ENCODE measurements around the gene CLDN3. TPM values are rescaled to one million over a fixed set of nuclear protein-coding genes. Genes with fewer than 3 reads are reported as not detected.

The CLDN3 gene
- 10 to 100 TPM; 21.9 to 95.0 (median 43.9) TPM for total RNA-seq

GRCh38 chr7:73770002-73770859 lies at the start of gene CLDN3:
CLDN3 (minus strand) TSS chr7:73770270; CDS start chr7:73770049, 221 bp downstream.
- peak; percentile 81 to 96 for ATAC-seq (ENCODE audit: low FRiP score in 2 of 2)
- 0 to 2% methylated on average over 1 to 32 of the region's 82 CpGs for WGBS, 2 donors
- peak within 1 kb of the TSS in 3 of 4 donors; percentile 45 to 49 (median 46) for H3K4me3 ChIP-seq
- peak; percentile 91 to 96 for DNase-seq
- H3K27me3 ChIP-seq = peaks cover 0 to 19% (median 6%) of the 10 kb centered on the region in 4 donors
- H3K27ac ChIP-seq = peak within 1 kb of the TSS; percentile 31 to 75 (median 68)
- peaks cover 0 to 27% (median 13%) of the 10 kb centered on the region in 4 donors for H3K4me1 ChIP-seq
- peak in 1 of 4 donors; percentile 2 for TF ChIP-seq EP300 (IDR thresholded peaks at IDR 0.05)
- peak in 2 of 4 donors; percentile 75 to 86 for TF ChIP-seq POLR2A (IDR thresholded peaks at IDR 0.05)
- TF ChIP-seq, protein P1, sequence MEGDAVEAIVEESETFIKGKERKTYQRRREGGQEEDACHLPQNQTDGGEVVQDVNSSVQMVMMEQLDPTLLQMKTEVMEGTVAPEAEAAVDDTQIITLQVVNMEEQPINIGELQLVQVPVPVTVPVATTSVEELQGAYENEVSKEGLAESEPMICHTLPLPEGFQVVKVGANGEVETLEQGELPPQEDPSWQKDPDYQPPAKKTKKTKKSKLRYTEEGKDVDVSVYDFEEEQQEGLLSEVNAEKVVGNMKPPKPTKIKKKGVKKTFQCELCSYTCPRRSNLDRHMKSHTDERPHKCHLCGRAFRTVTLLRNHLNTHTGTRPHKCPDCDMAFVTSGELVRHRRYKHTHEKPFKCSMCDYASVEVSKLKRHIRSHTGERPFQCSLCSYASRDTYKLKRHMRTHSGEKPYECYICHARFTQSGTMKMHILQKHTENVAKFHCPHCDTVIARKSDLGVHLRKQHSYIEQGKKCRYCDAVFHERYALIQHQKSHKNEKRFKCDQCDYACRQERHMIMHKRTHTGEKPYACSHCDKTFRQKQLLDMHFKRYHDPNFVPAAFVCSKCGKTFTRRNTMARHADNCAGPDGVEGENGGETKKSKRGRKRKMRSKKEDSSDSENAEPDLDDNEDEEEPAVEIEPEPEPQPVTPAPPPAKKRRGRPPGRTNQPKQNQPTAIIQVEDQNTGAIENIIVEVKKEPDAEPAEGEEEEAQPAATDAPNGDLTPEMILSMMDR (IDR thresholded peaks at IDR 0.05) = no peak
- peak; percentile 6 to 87 for TF ChIP-seq POLR2AphosphoS5 (IDR thresholded peaks at IDR 0.05)
- no peaks in the 10 kb centered on the region for H3K36me3 ChIP-seq
- no peaks in the 10 kb centered on the region for H3K9me3 ChIP-seq

DNA sequence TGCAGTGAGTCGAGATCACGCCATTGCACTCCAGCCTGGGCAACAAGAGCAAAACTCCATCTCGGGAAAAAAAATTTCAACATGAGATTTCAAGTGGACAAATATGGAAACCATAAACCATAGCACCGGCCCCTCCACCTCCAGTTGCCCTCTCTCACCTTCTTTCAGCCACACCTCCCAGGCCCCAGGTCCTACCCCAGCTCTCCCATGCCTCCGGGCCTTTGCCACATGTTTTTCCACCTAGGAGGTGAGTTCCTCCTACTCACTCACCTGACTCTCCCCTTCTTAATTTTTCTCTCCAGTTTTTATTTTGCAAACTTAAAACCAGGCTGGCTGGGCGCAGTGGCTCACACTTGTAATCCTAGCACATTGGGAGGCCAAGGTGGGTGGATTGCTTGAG lies 47.1 kb upstream of the CLDN3 start:
- WGBS, 2 donors = 89 to 95% methylated on average over 6 of the region's 6 CpGs
- peak in 1 of 2 donors; percentile 8 for DNase-seq
- TF ChIP-seq POLR2AphosphoS5 (IDR thresholded peaks at IDR 0.05) (no peak), POLR2A (IDR thresholded peaks at IDR 0.05) (no peak), EP300 (IDR thresholded peaks at IDR 0.05) (no peak)
- TF ChIP-seq, protein P1 (IDR thresholded peaks at IDR 0.05) = no peak

DNA sequence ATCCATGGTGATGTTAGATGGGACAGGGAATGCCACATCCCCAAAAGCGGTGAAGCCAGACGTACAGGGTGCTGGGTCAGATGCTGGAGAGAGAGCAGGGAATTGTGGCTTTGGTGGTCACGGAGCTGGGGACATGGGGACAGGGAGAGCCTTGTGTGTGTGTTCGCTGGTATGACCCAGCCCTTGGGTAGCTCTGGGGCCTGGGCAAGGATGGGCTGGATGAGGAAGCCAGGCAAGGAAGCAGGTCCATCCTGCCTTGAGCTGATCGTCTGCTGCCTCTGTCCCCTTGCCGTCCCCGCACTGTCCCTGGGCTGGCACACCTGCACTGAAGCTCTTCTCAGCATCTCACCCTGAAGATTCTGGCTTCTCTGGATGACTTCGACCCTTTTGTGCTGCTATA lies 45.4 kb upstream of the CLDN3 start:
- peak in 1 of 2 donors; percentile 17 for DNase-seq
- no peak for ATAC-seq (ENCODE audit: low FRiP score in 2 of 2)
- 82 to 84% methylated on average over 7 to 8 of the region's 8 CpGs for WGBS, 2 donors
- no peak for TF ChIP-seq EP300 (IDR thresholded peaks at IDR 0.05)
- no peak for TF ChIP-seq POLR2AphosphoS5 (IDR thresholded peaks at IDR 0.05)
- TF ChIP-seq, protein P1 (IDR thresholded peaks at IDR 0.05) = no peak
- TF ChIP-seq POLR2A (IDR thresholded peaks at IDR 0.05) = no peak
- no peak overlapping the region for H3K4me3 ChIP-seq
- no peak overlapping the region for H3K27ac ChIP-seq
- no peaks in the 10 kb centered on the region for H3K27me3 ChIP-seq
- no peaks in the 10 kb centered on the region for H3K9me3 ChIP-seq
- H3K4me1 ChIP-seq = peaks cover 0 to 7% (median 0%) of the 10 kb centered on the region in 4 donors
- H3K36me3 ChIP-seq = no peaks in the 10 kb centered on the region

More for the DNA sequence above, 47.1 kb upstream of the CLDN3 start:
- Histone ChIP-seq H3K36me3 (no peaks in the 10 kb centered on the region), H3K4me3 (no peak overlapping the region), H3K27me3 (no peaks in the 10 kb centered on the region), H3K4me1 (peaks cover 0 to 4% (median 0%) of the 10 kb centered on the region in 4 donors), H3K9me3 (no peaks in the 10 kb centered on the region), H3K27ac (no peak overlapping the region)
- no peak for ATAC-seq (ENCODE audit: low FRiP score in 2 of 2)

GRCh38 chr7:73812996-73813395 lies 42.9 kb upstream of the CLDN3 start:
- no peaks in the 10 kb centered on the region for H3K27me3 ChIP-seq
- no peak overlapping the region for H3K4me3 ChIP-seq
- no peaks in the 10 kb centered on the region for H3K36me3 ChIP-seq
- DNase-seq (no peak), ATAC-seq (ENCODE audit: low FRiP score in 2 of 2) (no peak)
- H3K27ac ChIP-seq = no peak overlapping the region
- peaks cover 0 to 3% (median 0%) of the 10 kb centered on the region in 4 donors for H3K4me1 ChIP-seq
- no peaks in the 10 kb centered on the region for H3K9me3 ChIP-seq
- 82 to 93% methylated on average over 3 of the region's 3 CpGs for WGBS, 2 donors
- TF ChIP-seq EP300 (IDR thresholded peaks at IDR 0.05) (no peak), POLR2A (IDR thresholded peaks at IDR 0.05) (no peak), POLR2AphosphoS5 (IDR thresholded peaks at IDR 0.05) (no peak)
- TF ChIP-seq, protein P1 (IDR thresholded peaks at IDR 0.05) = no peak

Data from upper lobe of left lung (tissue), 6 donors.